ENCODE measurements around the gene ST6GALNAC3.
"Not testable (repeated sequence)": the region's sequence is repeated elsewhere in the genome, so short reads cannot be mapped to it uniquely, and the experiment has no call there.

The ST6GALNAC3 gene

DNA sequence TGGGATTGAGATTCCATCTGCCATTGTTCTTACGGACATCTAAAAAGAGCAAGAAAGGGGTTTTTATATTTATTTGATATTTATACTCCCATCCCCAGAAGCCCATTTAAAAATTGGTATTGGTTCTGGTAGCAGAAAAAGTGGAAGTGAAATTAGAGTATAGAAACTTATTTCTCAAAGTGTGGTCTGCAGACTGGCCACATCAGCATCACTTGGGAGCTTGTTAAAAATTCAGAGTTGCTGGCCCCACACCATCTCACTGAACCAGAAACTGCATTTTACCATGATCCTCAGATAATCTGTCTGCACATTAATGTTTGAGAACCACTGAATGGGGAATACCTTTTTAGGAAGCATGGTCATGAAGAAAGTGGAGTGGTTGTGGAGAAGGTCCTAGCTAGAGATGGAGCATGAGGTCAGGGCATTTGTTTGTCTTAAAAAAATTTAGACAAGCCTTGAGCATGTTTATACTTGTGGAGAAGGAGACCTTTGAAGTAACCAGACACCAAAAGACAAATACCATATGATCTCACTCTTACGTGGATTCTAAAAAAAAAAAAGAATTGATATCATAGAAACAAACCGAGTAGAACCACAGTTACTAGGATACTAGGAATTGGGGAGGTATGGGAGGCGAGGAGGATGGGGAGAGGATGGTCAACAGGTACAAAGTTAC, 116.3 kb downstream of the ST6GALNAC3 start:
- DNase-seq (ENCODE audit: low spot score), result no peak

DNA sequence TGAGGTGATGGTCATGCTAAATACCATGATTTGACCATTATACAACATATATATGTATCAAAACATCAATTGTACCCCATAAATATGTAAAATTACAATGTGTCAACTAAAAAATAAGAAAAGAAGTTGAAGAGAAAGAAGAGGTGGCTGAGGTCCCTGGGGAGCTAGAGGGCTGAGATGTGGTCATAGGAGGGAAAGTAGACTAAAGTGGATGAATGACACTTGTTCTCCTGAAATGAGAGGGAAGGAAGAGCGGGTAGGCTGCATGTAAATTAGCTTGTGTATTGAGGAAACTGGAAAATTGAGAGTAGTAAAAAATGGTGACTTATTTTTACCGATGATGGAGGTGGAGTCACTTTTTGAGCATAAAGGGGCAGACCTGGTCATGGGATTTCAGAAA, 117.0 kb downstream of the ST6GALNAC3 start:
- DNase-seq (ENCODE audit: low spot score), result no peak

DNA sequence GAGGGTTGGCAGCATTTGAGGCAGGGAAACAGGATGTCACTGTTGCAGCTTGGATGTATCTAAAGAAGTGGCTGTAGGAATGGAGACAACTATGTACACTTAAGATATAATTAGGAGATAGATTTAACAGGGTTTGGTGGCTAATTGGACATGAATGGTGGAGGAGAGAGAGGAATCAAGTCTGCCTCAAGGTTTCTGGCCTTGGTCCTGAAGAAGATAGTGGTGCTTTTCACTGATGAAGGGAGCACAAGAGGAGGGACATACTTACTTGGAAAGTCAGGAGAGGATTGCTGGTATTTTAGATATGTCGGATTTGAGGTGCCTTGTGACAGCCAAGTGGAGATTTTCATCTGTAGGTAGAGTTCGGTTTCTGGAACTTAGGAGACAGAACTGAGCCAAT, 123.9 kb downstream of the ST6GALNAC3 start:
- DNase-seq (ENCODE audit: low spot score), result no peak

DNA sequence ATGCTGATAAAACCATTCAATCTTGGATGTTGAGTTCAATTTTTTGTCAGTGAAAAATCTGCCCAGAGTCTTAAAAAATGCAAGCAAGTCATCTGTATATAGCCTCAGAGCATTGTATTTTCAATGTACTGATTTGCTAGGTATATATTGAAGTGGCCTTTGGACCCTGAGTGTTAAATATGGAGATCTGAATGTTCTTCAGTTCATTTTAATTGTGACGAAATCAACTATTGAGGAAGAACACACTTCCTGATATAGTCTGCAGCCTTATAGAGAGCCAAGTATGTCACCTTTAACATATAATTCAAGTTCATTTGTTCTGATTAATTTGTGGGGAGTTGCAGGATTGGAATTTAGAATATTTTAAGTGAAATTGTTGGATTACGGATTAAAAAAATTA, 128.1 kb downstream of the ST6GALNAC3 start:
- DNase-seq (ENCODE audit: low spot score), result no peak

DNA sequence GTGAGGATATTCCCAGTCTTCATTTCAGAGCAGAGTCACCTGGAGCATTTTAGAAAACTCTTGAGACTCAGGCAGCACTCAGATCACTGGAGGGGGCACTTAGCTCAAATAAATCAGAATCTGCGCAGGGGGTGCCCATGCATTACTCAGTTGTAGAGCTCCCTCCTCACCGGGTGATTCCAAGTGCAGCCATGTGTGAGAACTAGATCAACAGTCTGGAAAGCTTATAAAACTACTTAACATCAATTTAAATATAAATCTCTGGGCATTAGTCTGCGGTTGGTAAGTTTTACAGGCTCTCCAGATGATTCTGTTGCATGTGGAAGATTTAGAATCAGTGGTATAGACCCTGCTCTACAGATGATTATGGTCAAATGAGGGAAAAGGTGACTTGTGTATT, 128.6 kb downstream of the ST6GALNAC3 start:
- DNase-seq (ENCODE audit: low spot score), result no peak

DNA sequence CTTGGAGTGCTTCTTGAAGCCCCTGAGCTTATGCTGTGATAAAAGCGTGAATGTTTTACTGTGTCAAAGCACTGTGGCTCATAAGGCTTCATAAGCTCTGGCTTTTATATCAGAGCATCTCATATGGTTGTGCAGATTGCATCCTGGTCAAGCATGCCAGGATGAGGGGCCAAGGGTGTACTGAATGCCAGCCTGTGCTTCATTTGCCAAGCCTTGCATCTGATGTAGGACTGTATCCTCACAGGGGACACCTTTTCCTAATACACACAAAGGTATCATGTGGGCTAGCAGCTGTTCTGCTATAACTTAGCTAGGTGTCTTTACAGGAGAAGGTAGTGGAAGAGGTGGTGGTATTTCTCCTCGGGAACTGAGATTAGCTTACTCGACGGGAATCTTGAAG, 134.7 kb downstream of the ST6GALNAC3 start:
- DNase-seq (ENCODE audit: low spot score), result no peak

DNA sequence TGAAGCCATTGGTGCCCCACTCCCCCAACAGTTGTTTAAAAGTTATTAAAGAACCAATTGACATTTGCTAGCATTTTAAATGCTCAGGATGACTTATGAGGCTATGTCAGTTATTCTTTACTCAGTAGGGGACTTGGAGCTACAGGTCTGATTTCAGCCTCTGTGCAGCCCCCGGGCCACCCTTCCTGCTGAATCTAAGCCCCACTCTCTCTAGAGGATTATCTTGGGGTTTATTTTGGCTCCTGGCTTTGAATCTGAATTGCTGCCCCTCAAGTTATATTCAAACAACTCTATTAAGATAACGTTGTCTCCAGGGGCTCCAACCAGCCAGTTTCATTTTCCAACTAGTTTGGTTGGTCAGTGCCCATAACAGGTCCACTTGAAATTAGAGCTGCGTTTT, 135.1 kb downstream of the ST6GALNAC3 start:
- DNase-seq (ENCODE audit: low spot score), result no peak

DNA sequence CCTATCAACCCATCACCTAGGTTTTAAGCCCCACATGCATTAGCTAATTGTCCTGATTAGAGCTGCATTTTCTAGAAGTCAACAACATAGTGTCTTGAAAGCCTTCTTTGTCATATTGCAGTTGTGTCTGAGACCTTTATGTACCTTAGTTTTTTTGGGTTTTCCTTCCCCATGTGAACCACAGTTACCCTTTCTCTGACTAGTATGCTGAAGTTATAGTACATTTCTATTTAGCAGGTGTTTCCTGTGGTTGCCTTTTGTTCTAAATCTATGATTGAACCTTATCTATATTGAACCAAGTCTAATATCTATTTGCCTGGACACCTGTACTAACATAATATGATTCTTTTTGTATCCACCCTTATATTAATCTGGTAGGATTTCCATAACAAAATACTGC, 135.6 kb downstream of the ST6GALNAC3 start:
- DNase-seq (ENCODE audit: low spot score), result no peak

DNA sequence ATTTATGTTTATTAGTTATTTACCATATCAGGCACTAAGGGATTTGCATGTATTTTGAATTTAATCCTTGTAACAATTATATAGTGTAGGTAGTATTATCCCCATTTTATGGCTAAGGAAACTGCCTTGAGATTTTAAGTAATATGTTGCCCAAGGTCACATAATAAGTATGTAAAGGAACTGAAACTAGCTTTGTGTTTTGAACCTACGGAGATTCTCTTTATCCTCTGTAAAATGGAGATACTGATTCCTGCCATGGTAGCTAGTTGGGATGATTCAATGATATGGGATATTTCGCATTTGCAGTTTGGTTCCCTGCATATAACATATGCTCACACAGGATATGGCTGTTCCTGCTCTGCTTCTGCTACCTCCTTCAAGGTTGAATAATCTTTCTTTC, 144.3 kb downstream of the ST6GALNAC3 start:
- no peak for DNase-seq (ENCODE audit: low spot score)

DNA sequence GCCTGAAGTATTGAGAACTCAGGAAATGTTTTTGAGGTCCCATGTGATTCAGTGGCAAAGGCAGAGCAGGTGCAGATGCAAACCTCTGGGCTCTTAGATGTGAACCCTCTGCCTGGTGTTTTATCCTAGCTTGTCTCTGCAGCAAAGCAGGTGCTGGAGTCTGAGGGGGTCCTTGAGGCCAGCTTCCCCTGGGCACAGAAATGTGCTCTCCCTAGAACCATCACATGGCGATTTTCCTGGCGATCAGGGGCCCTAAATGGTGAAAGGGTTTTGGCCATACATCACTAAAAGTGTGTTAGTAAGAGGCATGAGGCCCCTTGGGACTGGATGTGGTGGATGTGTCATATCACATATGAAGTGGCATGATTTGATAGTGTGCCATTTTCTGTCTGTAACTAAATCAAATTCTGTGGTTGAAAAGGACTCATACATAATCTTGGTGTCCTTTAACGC, 144.8 kb downstream of the ST6GALNAC3 start:
- no peak for DNase-seq (ENCODE audit: low spot score)

DNA sequence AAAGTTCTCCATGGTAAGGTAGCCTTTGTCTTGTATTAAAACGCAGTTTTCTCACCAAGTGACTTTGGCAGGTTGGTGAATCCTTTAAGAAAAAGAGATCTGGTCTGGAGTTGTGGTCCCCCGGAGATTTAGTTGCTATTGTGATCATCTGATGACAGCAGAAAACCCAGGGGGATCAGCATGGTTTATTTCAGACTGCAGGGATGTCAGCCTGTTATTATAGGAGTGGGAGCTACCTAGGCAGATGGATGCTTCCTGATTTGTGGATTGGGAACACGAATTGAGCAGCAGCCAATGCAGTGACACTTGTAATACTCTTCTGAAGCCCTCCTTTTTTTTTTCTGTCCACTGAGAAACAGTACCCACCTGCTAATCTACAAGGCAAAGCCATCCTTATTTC, 150.2 kb downstream of the ST6GALNAC3 start:
- no peak for DNase-seq (ENCODE audit: low spot score)

DNA sequence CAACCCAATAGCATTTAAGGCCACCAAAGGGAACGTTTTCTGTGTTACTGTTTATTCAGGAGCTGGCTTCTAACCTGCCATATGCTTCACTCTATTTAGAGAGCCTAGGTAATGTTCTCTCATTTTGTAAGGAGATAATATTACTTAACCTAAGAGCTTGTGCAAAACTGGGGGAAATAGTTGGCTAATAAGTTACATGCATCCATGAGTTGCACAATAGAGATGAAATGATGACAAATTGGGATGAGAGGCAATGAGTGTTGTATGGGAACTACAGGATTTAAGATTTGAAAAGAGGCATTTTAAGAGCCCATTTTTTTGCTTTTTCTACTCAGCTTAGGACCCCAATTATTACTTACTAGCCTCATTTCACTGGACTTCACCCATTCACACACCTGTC, 151.0 kb downstream of the ST6GALNAC3 start:
- no peak for DNase-seq (ENCODE audit: low spot score)

DNA sequence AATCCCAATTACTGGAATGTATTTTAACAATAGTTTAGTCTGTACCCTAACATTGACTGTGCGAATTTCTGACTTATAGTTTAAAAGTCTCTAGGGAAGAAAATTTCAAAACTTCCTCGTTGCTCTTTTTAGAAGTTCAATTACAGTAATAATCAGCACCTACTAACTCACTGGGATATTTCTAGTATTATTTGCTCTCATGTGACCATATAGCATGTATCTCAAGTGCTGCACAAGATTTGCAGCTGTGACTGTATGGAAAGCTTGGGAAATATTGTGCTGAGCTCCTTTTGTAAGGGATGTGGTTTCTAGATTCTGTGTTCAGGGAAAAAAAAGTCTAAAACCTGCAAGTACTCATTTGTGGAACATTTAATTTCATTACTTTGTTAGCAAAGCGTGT, 153.1 kb downstream of the ST6GALNAC3 start:
- no peak for DNase-seq (ENCODE audit: low spot score)

DNA sequence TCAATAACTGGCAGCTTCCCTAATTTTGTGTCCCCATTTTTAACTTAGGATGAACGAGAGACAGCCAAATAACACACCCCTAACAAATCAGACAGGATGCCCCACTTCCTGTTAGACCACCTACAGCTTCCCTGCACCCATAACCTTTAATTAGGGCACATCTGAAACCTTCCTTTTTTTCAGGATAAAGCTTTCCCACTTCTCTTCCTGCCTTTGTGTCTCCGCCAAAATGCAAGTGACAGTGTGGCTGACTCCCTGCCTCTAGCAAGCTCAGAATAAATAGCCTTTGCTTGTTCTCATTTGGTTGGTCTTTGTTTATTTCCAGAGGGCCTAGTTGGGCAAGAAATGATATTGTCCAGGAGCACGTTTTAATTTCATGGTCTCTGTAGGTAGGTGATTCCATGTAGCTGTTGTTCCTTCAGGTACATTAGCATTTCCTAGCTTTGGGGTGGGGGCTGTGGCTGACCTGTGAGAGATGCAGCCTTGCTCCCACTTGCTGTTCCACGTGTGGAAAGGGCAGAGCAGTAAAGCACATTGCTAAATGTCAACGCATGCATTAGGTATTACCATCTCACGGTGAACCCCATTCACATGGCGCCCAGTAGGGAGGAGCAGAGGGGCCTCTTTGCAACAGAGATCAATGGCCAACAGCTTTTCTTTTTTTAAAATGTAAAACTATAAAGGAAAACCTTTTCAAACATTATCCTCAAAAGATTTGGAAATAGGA, 154.9 kb downstream of the ST6GALNAC3 start:
- no peak for DNase-seq (ENCODE audit: low spot score)

DNA sequence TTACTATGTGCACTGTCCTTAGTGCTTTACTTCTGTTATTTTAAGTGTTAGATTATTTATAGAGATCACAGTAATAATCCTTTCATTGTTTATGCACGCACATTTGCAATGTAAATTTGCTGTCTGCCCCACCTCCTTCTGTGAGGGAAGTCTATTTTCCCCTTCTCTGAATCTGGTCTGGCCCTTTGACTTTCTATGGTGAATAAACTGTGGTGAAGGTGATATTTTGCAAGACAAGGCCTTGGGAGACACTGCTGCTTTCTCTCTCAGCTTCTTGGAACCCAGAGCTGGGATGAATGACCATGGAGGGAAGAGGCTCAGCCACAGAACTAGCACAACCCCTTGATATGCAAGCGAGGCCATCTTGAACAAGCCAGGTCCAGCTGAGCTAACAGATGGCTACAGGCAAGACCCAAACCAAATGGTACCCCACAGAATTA, 156.3 kb downstream of the ST6GALNAC3 start:
- no peak for DNase-seq (ENCODE audit: low spot score)

DNA sequence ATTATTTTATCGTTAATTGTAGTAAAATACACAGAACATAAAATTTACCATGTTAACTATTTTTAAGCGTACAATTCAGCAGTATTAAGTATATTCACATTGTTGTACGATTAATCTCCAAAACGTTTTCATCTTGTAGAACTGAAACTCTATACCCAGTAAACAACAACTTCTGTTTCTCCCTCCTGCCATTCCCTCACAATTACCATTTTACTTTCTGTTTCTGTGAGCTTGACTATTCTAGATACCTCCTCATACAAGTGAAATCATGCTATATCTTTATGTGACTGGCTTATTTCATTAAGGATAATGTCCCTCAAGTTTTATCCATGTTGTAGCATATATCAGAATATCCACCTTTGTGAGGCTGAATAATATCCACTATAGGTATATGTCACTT, 156.8 kb downstream of the ST6GALNAC3 start:
- DNase-seq (ENCODE audit: low spot score), result no peak

DNA sequence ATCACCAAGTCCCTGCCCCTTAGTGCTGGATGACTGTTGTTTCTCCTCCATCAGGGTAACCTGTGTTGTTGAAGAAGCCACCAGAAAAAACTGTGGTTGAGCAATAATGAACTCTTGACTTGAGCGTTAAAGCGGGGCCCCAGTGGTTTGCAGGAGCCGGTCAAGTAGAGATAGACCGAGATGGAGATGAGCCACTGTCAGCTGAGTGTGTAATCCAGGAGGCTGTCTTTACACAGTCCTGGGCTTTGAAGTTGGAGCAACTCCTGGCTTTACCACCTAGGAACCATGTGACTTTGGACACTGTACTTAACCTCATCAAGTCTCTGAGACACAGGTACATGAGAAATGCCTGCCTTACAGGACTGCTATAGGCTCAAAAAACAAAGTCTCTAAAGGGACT, 158.1 kb downstream of the ST6GALNAC3 start:
- DNase-seq (ENCODE audit: low spot score), result no peak

DNA sequence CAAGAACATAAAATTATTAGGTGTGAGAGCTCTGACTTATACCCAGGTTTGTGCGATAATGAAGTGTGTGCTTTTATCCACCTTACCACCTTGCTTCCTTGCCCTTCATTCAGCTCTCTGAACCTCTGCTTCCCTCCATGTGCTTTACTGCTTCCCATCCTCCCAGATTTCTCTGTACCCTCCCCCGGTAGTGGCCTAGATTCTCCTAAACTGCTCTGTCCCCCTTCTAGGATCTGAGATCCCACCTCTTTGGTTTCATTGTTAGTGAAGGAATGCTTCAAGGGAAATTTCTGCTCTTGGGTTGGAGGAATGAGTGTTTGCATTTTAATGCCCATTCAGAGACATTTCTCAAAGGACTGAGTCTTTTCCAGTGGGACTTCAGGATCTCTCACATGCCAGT, 159.5 kb downstream of the ST6GALNAC3 start:
- DNase-seq (ENCODE audit: low spot score), result no peak

DNA sequence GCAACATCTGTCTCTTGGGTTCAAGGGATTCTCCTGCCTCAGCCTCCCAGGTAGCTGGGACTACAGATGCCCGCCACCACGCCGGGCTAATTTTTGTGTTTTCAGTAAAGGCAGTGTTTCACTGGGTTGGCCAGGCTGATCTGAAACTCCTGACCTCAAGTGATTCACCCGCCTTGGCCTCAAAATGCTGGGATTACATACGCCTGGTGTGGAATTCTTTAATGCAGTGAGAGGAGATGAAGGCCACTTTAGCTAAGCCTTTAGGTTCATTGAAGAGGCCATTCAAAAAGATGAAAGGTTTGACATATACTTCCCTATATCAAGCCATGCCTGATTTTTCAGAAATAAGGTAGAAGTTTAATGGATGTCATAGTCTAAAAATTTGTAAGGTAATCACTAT, 162.7 kb downstream of the ST6GALNAC3 start:
- DNase-seq (ENCODE audit: low spot score), result no peak

DNA sequence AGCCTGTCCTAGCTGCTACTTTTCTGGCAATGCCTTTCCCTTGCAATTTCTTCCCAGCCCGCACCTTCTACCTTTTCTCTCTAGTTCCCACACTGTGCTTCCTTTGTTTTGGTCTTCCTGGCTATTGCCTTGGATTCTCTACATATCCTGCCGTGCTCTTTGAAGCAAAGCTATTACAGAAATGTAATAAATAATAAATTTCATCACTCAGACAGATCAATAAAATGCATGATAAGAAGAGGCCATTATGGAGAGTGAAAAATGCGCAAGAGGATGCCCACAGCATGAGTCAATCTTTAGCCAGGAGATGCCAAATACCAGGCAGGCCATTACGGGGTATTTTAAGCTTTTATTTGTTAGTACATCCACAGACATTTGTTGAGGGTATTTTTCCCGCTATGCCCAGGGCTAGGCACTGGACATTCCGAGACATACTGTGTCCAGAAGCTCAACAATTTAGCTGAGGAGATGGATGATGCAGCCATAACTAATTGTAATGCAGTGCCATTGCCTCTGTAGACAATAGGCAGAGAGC, 163.6 kb downstream of the ST6GALNAC3 start:
- no peak for DNase-seq (ENCODE audit: low spot score)

DNA sequence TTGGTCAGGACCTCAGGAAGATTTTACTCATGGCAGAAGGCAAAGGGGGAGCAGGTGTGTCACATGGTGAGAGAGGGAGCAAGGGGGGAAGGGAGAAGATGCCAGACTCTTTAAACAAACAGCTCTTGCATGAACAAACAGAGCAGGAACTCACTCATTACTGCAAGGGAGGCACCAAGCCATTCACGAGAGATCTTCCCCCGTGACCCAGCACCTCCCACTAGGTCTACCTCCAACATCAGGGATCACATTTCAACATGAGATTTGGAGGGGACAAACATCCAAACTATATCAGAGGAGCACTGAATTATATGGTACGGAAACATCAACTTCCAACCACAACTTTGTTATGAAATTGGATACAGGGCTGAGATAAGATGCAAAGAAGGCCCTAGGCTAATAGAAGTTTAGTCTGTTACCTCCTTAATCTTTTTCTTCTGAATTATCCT, 164.9 kb downstream of the ST6GALNAC3 start:
- DNase-seq (ENCODE audit: low spot score), result no peak

DNA sequence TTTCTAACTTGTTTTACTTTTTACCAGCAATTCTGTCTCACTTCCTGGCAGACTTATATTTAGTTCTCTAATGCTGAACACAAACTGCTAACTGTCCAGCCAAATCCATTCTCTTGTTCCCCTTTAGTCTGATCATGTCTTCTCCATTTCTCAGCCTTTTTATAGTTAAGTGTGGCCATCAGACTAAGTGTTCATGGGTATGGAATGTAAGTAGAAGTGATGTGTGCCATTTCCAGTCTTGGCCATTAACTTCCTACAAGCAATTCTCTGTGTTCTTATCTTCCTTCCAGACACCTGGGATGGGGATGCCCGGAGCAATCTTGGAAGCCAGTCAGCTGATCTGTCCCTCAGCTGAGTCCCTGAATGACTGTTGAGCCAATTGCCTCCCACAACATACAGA, 165.8 kb downstream of the ST6GALNAC3 start:
- DNase-seq (ENCODE audit: low spot score), result peak; percentile 38

DNA sequence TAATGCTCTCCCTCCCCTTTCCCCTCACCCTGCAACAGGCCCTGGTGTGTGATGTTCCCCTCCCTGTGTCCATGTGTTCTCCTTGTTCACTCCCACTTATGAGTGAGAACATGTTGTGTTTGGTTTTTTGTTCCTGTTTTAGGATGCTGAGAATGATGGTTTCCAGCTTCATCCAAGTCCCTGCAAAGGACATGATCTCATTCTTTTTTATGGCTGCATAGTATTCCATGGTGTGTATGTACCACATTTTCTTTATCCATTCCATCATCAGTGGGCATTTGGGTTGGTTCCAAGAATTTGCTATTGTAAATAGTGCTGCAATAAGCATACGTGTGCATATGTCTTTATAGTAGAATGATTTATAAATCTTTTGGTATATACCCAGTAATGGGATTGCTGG, 168.0 kb downstream of the ST6GALNAC3 start:
- not testable (repeated sequence) for DNase-seq (ENCODE audit: low spot score)
